GM12878 (cell line): Measurements from ENCODE around the gene ZNF592. TPM values are rescaled to one million over a fixed set of nuclear protein-coding genes. Genes with fewer than 3 reads are reported as not detected.
A peak's percentile ranks its signal among the peaks of the same experiment; 100 is the strongest.
"Not testable (repeated sequence)": the region's sequence is repeated elsewhere in the genome, so short reads cannot be mapped to it uniquely, and the experiment has no call there.

Experiments used
- ATAC-seq: fragments of 200-7000 bp; cut with Tn5 transposase; 3 replicates; pipeline ENCODE4 v1.9.1; 2020; ENCODE audit warnings: mild to moderate bottlenecking, moderate library complexity
- BruUV-seq: library from RNA; stranded (reverse); fragments of 400-500 nt; replicated peaks from 2 replicates; lab custom pipeline; 2021; lab: Mats Ljungman, UMichigan
- CTCF ChIA-PET: fragments of 300-600 bp; sonication (Branson Sonifier 250); formaldehyde crosslinking; extraction: SDS; loops from one replicate; lab custom pipeline; 2021; ENCODE audit warnings: inconsistent platforms; lab: Yijun Ruan, JAX
- POLR2A ChIA-PET: fragments of 350-600 bp; formaldehyde crosslinking; extraction: SDS; loops from one replicate; lab custom pipeline; 2021; ENCODE audit warnings: inconsistent platforms; lab: Charles Lee
- RAD21 ChIA-PET: fragments of 300-600 bp; sonication (Branson Sonifier 250); formaldehyde crosslinking; loops from one replicate; lab custom pipeline; 2023; ENCODE audit warnings: antibody characterized with exemption; ENCODE audit not compliant: unreplicated experiment; lab: Charles Lee
- SMC1A ChIA-PET: fragments of 300-600 bp; sonication (Branson Sonifier 250); formaldehyde crosslinking; loops from one replicate; lab custom pipeline; 2023; ENCODE audit not compliant: unreplicated experiment, uncharacterized antibody; lab: Charles Lee
- DNase-seq: peaks from one replicate; pipeline ENCODE4 v3.0.0-alpha.2; 2011; ENCODE audit warnings: low read depth, low spot score
- FAIRE-seq: peaks from 3 replicates; lab custom pipeline; 2011; peaks lifted over from hg19 to GRCh38; lab: Jason Lieb, UNC
- H2AFZ ChIP-seq: 2 replicates; pipeline ENCODE4 v1.6.0; 2011; ENCODE audit warnings: low read depth, low read length, control low read depth; ENCODE audit not compliant: control insufficient read depth
- H3K27ac ChIP-seq: 2 replicates; pipeline ENCODE4 v1.5.1; 2011; ENCODE audit warnings: control low read depth; ENCODE audit not compliant: control insufficient read depth, insufficient read depth
- H3K27me3 ChIP-seq, 2 experiments: replicated peaks in 1 of 2; 2 replicates each; pipeline versions ENCODE4 v1.6.0 to v1.6.1; 2011; ENCODE audit warnings: low read length in 1 of 2; ENCODE audit not compliant: control insufficient read depth in 2 of 2, insufficient read depth in 2 of 2
- H3K36me3 ChIP-seq, 2 experiments: 2 replicates each; pipeline ENCODE4 v1.5.1; 2011; ENCODE audit warnings: low read length in 1 of 2; ENCODE audit not compliant: control insufficient read depth in 2 of 2, insufficient read depth in 2 of 2
- H3K4me1 ChIP-seq: 2 replicates; pipeline ENCODE4 v1.6.1; 2011; ENCODE audit warnings: mild to moderate bottlenecking, low read length, moderate library complexity, mixed read lengths; ENCODE audit not compliant: control insufficient read depth, insufficient read depth
- H3K4me2 ChIP-seq: 2 replicates; pipeline ENCODE4 v1.6.0; 2011; ENCODE audit warnings: control low read depth; ENCODE audit not compliant: control insufficient read depth, insufficient read depth
- H3K4me3 ChIP-seq: fragments of 200-600 bp; sonication (generic); 2 replicates; pipeline ENCODE4 v1.5.1; 2016
- H3K79me2 ChIP-seq: 2 replicates; pipeline ENCODE4 v1.6.0; 2011; ENCODE audit warnings: low read length; ENCODE audit not compliant: control insufficient read depth, insufficient read depth
- H3K9ac ChIP-seq: 2 replicates; pipeline ENCODE4 v1.8.0; 2011; ENCODE audit warnings: low read length, control low read depth, mixed read lengths; ENCODE audit not compliant: control insufficient read depth, insufficient read depth
- H3K9me3 ChIP-seq: replicated peaks from 3 replicates; pipeline ENCODE4 v1.5.1; 2011; ENCODE audit warnings: mild to moderate bottlenecking, low read length; ENCODE audit not compliant: control insufficient read depth, insufficient read depth
- H4K20me1 ChIP-seq: 2 replicates; pipeline ENCODE4 v1.6.0; 2011; ENCODE audit not compliant: control insufficient read depth, insufficient read depth
- BCL11A ChIP-seq: IDR thresholded peaks from 2 replicates; pipeline ENCODE4 v1.6.1; 2011; ENCODE audit warnings: low read depth, low read length
- BHLHE40 ChIP-seq, 2 experiments: fragments of 450-650 bp in 1 of 2; IDR thresholded peaks; 2 replicates each; pipeline ENCODE4 v1.6.1; 2011 to 2017; ENCODE audit warnings: low read depth in 2 of 2, borderline replicate concordance in 1 of 2, improper control_type of control experiment in 1 of 2, low read length in 1 of 2, mild to moderate bottlenecking in 1 of 2
- WGBS: methylation state at CpG from one replicate; pipeline ENCODE4 v1.1.6; 2016; ENCODE audit warnings: low lambda C conversion rate; ENCODE audit not compliant: insufficient replicate concordance, insufficient coverage; ENCODE audit errors: missing lambda C conversion rate; 5-methylcytosine and 5-hydroxymethylcytosine counted together
- in situ Hi-C: fragments of 300-500 bp; cut with MboI; formaldehyde crosslinking; loops from 9 replicates; pipeline ENCODE4 v1.14.3; 2018; ENCODE audit warnings: mixed read lengths
- intact Hi-C: fragments of 100-400 bp; cut with micrococcal nuclease; formaldehyde crosslinking; loops from one replicate; pipeline ENCODE4 v1.14.2; 2022; ENCODE audit not compliant: unreplicated experiment
- polyA plus RNA-seq, 11 experiments: library from polyadenylated mRNA; depleted of rRNA in 4 of 11; unstranded in 6 of 11; stranded (reverse) in 5 of 11; fragments of >200 nt; fragmentation: Nextera tagmentation in 4 of 11; fragmentation: Illumina TruSeq in 1 of 11; extraction: Ambion mirVana in 4 of 11; extraction: Trizol in 1 of 11; gene quantifications; 1 replicate in 1 of 11; 2 replicates in 10 of 11; pipeline versions ENCODE4 v1.2.1 to v1.2.3, GENCODE V29; 2011 to 2016; ENCODE audit warnings: inconsistent platforms in 2 of 11, missing spikeins in 2 of 11, low read depth in 1 of 11
- total RNA-seq, 4 experiments: library from RNA; depleted of rRNA in 3 of 4; stranded (reverse); fragments of >200 nt in 3 of 4; fragmentation: Illumina TruSeq in 1 of 4; extraction: Trizol in 1 of 4; gene quantifications; 2 replicates each; pipeline versions ENCODE4 v1.2.1 to v1.2.3, GENCODE V29; 2013 to 2021
- TF ChIP-seq, protein P1 (sequence below): fragments of 450-650 bp; IDR thresholded peaks from 2 replicates; pipeline ENCODE4 v1.6.1; 2017; ENCODE audit warnings: antibody characterized with exemption, mild to moderate bottlenecking, moderate library complexity
- TF ChIP-seq, protein P2 (sequence below): fragments of 450-650 bp; IDR thresholded peaks from 2 replicates; pipeline ENCODE4 v1.6.1; 2017; ENCODE audit warnings: borderline replicate concordance

Gene ZNF592
- total and polyA plus RNA-seq, 10 of the 15 experiments (the other 5 are each of a cell fraction or from before 2014, with no cell fraction given): 0.95 to 23.7 (median 8.6) TPM

DNA sequence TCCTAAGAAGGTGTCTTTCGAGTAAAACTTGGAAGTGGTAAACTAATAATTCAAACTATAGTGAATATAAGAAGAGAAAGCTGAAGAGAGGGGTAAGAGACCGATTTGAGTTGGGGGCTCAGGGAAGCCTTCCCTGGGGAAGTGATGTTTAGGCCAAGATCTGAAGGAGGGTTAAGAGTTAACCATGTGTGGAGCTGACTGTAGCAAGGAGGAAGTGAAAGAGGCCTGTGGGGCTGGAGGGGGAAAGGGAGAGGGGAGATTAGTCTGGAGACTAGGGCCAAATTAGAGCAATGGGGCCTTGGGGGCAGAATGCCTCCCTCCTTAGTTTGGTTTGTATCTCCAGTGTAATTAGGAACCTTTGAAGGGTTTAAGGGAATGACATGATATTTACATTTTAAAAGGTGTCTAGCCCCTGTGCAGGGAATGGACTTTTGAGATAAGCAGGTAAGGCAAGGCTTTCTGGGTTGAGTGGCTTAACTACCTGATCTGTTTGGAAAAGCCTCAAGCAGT, 2.2 kb downstream of the ZNF592 start (continued):
- TF ChIP-seq, protein P1, sequence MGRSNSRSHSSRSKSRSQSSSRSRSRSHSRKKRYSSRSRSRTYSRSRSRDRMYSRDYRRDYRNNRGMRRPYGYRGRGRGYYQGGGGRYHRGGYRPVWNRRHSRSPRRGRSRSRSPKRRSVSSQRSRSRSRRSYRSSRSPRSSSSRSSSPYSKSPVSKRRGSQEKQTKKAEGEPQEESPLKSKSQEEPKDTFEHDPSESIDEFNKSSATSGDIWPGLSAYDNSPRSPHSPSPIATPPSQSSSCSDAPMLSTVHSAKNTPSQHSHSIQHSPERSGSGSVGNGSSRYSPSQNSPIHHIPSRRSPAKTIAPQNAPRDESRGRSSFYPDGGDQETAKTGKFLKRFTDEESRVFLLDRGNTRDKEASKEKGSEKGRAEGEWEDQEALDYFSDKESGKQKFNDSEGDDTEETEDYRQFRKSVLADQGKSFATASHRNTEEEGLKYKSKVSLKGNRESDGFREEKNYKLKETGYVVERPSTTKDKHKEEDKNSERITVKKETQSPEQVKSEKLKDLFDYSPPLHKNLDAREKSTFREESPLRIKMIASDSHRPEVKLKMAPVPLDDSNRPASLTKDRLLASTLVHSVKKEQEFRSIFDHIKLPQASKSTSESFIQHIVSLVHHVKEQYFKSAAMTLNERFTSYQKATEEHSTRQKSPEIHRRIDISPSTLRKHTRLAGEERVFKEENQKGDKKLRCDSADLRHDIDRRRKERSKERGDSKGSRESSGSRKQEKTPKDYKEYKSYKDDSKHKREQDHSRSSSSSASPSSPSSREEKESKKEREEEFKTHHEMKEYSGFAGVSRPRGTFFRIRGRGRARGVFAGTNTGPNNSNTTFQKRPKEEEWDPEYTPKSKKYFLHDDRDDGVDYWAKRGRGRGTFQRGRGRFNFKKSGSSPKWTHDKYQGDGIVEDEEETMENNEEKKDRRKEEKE: no peak
- peak; percentile 77 for TF ChIP-seq BCL11A
- peak; percentile 10 to 47; a peak in 1 of 4 replicates for TF ChIP-seq BHLHE40 (IDR thresholded peaks at IDR 0.05; ENCODE audit: borderline replicate concordance in 1 of 2, low read depth in 2 of 2, low read length in 1 of 2)
- TF ChIP-seq, protein P2, sequence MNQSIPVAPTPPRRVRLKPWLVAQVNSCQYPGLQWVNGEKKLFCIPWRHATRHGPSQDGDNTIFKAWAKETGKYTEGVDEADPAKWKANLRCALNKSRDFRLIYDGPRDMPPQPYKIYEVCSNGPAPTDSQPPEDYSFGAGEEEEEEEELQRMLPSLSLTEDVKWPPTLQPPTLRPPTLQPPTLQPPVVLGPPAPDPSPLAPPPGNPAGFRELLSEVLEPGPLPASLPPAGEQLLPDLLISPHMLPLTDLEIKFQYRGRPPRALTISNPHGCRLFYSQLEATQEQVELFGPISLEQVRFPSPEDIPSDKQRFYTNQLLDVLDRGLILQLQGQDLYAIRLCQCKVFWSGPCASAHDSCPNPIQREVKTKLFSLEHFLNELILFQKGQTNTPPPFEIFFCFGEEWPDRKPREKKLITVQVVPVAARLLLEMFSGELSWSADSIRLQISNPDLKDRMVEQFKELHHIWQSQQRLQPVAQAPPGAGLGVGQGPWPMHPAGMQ: no peak

DNA sequence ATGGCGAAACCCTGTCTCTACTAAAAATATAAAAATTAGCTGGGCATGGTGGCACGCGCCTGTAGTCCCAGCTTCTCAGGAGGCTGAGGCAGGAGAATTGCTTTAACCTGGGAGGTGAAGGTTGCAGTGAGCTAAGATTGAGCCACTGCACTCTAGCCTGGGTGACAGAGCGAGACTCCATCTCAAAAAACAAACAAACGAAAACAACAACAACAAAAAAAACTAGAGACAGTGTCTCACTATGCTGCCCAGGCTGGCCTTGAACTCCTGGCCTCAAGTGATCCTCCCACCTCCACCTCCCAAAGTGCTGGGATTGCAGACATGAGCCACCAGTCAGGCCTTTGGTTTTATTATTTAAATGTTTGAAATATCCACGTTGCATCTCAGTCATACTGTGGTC, 3.3 kb downstream of the ZNF592 start:
- Histone ChIP-seq H3K4me1 (peaks cover 15% of the 10 kb centered on the region), H3K4me3 (peak overlapping the region; percentile 4; the same call in 1 of the 2 replicates), H3K79me2 (peaks cover 83% of the 10 kb centered on the region), H3K4me2 (peak overlapping the region; percentile 71; the same call in 1 of the 2 replicates)
- FAIRE-seq, H3K27me3 ChIP-seq, DNase-seq, in situ Hi-C loops, H2AFZ ChIP-seq, H3K27ac ChIP-seq, H3K36me3 ChIP-seq, H4K20me1 ChIP-seq, BruUV-seq, H3K9ac ChIP-seq, ATAC-seq, H3K9me3 ChIP-seq: not testable (repeated sequence)
- 80% methylated on average over 6 of the region's 6 CpGs for WGBS
- ChIA-PET CTCF (interaction anchor here (0.7 to 1.8 kb wide), 11 partner anchors 11 to 187 kb away, joined by 3 to 9 read pairs (median 3); partner anchors contain the start of gene WDR73), POLR2A (interaction anchor here (0.6 to 1.6 kb wide), 3 partner anchors 17 to 36 kb away, joined by 3 to 9 read pairs (median 7); partner anchors contain the start of gene SEC11A), SMC1A (interaction anchor here (0.8 to 3.3 kb wide), 9 partner anchors 17 to 53 kb away, joined by 3 to 14 read pairs (median 3); no protein-coding TSS in a partner anchor), RAD21 (interaction anchor here (0.6 to 4.4 kb wide), 8 partner anchors 16 to 152 kb away, joined by 3 to 31 read pairs (median 3); partner anchors contain the start of genes SEC11A and WDR73)
- intact Hi-C loops: loop anchor here (5.0 kb wide), 1 partner anchor 149 kb away; the partner anchor contains the start of gene ZSCAN2
